Esophagus squamous epithelium (tissue), 4 donors: ENCODE data around the gene GRK7.

ENCODE experiments used
- POLR2A ChIP-seq, 4 donors: fragments of 450-650 bp; IDR thresholded peaks; one replicate each; pipeline ENCODE4 v1.6.1; 2017; ENCODE audit warnings: antibody characterized with exemption in 4 of 4, mild to moderate bottlenecking in 4 of 4, moderate library complexity in 3 of 4
- TF ChIP-seq, protein P1 (sequence below), 6 experiments: fragments of 450-650 bp in 4 of 6; fragments of 200-600 bp in 2 of 6; sonication (generic) in 2 of 6; IDR thresholded peaks; one replicate each; pipeline ENCODE4 v1.5.1; 2016 to 2019; ENCODE audit warnings: antibody characterized with exemption in 6 of 6, mild to moderate bottlenecking in 4 of 6, moderate library complexity in 4 of 6

DNA sequence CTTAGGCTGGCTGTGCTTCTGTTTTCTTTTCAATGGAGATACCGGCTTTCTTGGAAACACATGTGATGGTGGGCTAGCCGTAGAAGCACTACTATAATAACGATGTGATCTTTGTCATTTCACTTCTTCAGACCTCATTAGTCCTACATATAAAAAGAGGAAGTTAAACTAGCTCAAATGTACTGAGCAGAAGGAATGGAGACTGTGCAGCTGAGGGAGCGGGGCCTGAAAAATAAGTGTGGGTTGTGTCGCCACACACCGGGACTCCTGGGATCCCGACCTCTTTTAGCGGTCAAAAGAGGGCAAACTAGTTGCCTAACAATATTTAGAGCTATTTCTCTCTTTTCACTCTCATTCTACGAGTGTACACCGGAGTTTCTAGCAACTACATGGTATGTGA lies 26.1 kb upstream of the GRK7 start:
- TF ChIP-seq, protein P1, sequence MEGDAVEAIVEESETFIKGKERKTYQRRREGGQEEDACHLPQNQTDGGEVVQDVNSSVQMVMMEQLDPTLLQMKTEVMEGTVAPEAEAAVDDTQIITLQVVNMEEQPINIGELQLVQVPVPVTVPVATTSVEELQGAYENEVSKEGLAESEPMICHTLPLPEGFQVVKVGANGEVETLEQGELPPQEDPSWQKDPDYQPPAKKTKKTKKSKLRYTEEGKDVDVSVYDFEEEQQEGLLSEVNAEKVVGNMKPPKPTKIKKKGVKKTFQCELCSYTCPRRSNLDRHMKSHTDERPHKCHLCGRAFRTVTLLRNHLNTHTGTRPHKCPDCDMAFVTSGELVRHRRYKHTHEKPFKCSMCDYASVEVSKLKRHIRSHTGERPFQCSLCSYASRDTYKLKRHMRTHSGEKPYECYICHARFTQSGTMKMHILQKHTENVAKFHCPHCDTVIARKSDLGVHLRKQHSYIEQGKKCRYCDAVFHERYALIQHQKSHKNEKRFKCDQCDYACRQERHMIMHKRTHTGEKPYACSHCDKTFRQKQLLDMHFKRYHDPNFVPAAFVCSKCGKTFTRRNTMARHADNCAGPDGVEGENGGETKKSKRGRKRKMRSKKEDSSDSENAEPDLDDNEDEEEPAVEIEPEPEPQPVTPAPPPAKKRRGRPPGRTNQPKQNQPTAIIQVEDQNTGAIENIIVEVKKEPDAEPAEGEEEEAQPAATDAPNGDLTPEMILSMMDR (IDR thresholded peaks at IDR 0.05), result no peak
- TF ChIP-seq POLR2A (IDR thresholded peaks at IDR 0.05), result no peak
